K562 (cell line): Measurements from ENCODE around the gene TMEM147. TPM values are rescaled to one million over a fixed set of nuclear protein-coding genes. Genes with fewer than 3 reads are reported as not detected.

Source experiments
- ATAC-seq: fragments of 200-7000 bp; cut with Tn5 transposase; 3 replicates; pipeline ENCODE4 v1.9.1; 2020; ENCODE audit warnings: moderate library complexity
- BruUV-seq: library from RNA; stranded (reverse); fragments of 400-500 nt; replicated peaks from 2 replicates; lab custom pipeline; 2021; lab: Mats Ljungman, UMichigan
- CTCF ChIA-PET: fragments of 300-600 bp; formaldehyde crosslinking; extraction: SDS; loops from one replicate; lab custom pipeline; 2021; ENCODE audit warnings: low intra/inter-chr PET ratio; lab: Yijun Ruan, JAX
- POLR2A ChIA-PET: fragments of 300-600, 350-650 bp; sonication (Branson Sonifier 250); formaldehyde crosslinking; extraction: SDS; loops from one replicate; lab custom pipeline; 2021; ENCODE audit warnings: antibody characterized with exemption, inconsistent platforms; lab: Yijun Ruan, JAX
- DNase-seq, 4 experiments: peaks; one replicate each; pipeline versions ENCODE4 v3.0.0 to v3.0.0-alpha.2; 2011 to 2018; ENCODE audit warnings: low spot score in 3 of 4, mixed read lengths in 3 of 4; ENCODE audit errors: extremely low read depth in 1 of 4
- FAIRE-seq: peaks from 2 replicates; lab custom pipeline; 2011; peaks lifted over from hg19 to GRCh38; lab: Jason Lieb, UNC
- H2AFZ ChIP-seq: 2 replicates; pipeline ENCODE4 v1.6.0; 2011; ENCODE audit warnings: low read depth, low read length, control low read depth, inconsistent platforms
- H3K27ac ChIP-seq: fragments of 200-600 bp; 3 replicates; pipeline ENCODE4 v1.8.0; 2011; ENCODE audit warnings: low read depth, mild to moderate bottlenecking, control low read depth, inconsistent platforms, low read length, moderate library complexity, mixed read lengths; ENCODE audit errors: extremely low read depth
- H3K27me3 ChIP-seq, 2 experiments: fragments of 300-600 bp in 1 of 2; 2 replicates in 1 of 2; 3 replicates in 1 of 2; pipeline versions ENCODE4 v1.6.0 to v1.8.0; 2011; ENCODE audit warnings: inconsistent platforms in 2 of 2, low read length in 2 of 2, mild to moderate bottlenecking in 1 of 2, mixed read lengths in 1 of 2, moderate library complexity in 1 of 2; ENCODE audit not compliant: control insufficient read depth in 2 of 2, insufficient read depth in 2 of 2
- H3K36me3 ChIP-seq: fragments of 300-600 bp; 3 replicates; pipeline ENCODE4 v1.8.0; 2011; ENCODE audit warnings: mild to moderate bottlenecking, low read length, inconsistent platforms; ENCODE audit not compliant: control insufficient read depth, insufficient read depth
- H3K4me1 ChIP-seq, 2 experiments: fragments of 200-600 bp in 1 of 2; replicated peaks in 1 of 2; 2 replicates in 1 of 2; 3 replicates in 1 of 2; pipeline versions ENCODE4 v1.5.1 to v1.8.0; 2011; ENCODE audit warnings: inconsistent platforms in 2 of 2, low read length in 2 of 2, mild to moderate bottlenecking in 1 of 2, mixed read lengths in 1 of 2, moderate library complexity in 1 of 2; ENCODE audit not compliant: control insufficient read depth in 2 of 2, insufficient read depth in 2 of 2
- H3K4me2 ChIP-seq: 2 replicates; pipeline ENCODE4 v1.6.1; 2011; ENCODE audit warnings: low read length, control low read depth, inconsistent platforms, mixed read lengths; ENCODE audit not compliant: insufficient read depth
- H3K4me3 ChIP-seq: fragments of 200-600 bp; sonication (generic), shearing (Covaris generic); 2 replicates; pipeline ENCODE4 v1.5.1; 2016; ENCODE audit warnings: control low read depth, inconsistent platforms
- H3K79me2 ChIP-seq: fragments of 200-600 bp; 3 replicates; pipeline ENCODE4 v1.8.0; 2011; ENCODE audit warnings: low read length, inconsistent platforms; ENCODE audit not compliant: control insufficient read depth, insufficient read depth
- H3K9ac ChIP-seq, 2 experiments: 2 replicates each; pipeline versions ENCODE4 v1.6.0 to v1.6.1; 2011; ENCODE audit warnings: low read depth in 2 of 2, low read length in 2 of 2, control low read depth in 1 of 2, inconsistent platforms in 1 of 2, mild to moderate bottlenecking in 1 of 2, mixed read lengths in 1 of 2; ENCODE audit not compliant: insufficient read depth in 1 of 2
- H3K9me1 ChIP-seq: one replicate; pipeline ENCODE4 v1.6.0; 2011; ENCODE audit warnings: inconsistent platforms, mild to moderate bottlenecking, low read length, moderate library complexity; ENCODE audit not compliant: control insufficient read depth, insufficient read depth
- H3K9me3 ChIP-seq: replicated peaks from 2 replicates; pipeline ENCODE4 v1.5.1; 2011; ENCODE audit warnings: low read depth, low read length, inconsistent platforms; ENCODE audit not compliant: control insufficient read depth, insufficient read depth
- H4K20me1 ChIP-seq: replicated peaks from 2 replicates; pipeline ENCODE4 v1.6.1; 2011; ENCODE audit warnings: low read length, inconsistent platforms, mixed read lengths; ENCODE audit not compliant: control insufficient read depth, insufficient read depth
- COPS2 ChIP-seq: fragments of 450-650 bp; conservative IDR thresholded peaks from 2 replicates; pipeline ENCODE4 v1.6.1; 2016; ENCODE audit warnings: mild to moderate bottlenecking, moderate library complexity
- MYBL2 ChIP-seq, 2 experiments: fragments of 450-650 bp in 1 of 2; sonication (generic) in 1 of 2; formaldehyde crosslinking in 1 of 2; IDR thresholded peaks; 2 replicates each; pipeline versions ENCODE4 v1.6.1 to v1.8.1; 2017 to 2022; ENCODE audit warnings: borderline replicate concordance in 1 of 2, inconsistent platforms in 1 of 2, low read depth in 1 of 2, mild to moderate bottlenecking in 1 of 2, missing genetic modification reagents in 1 of 2, moderate library complexity in 1 of 2
- NFIC ChIP-seq: fragments of 450-650 bp; IDR thresholded peaks from 2 replicates; pipeline ENCODE4 v1.6.1; 2017; ENCODE audit warnings: mild to moderate bottlenecking, inconsistent platforms
- SMARCA5 ChIP-seq: fragments of 450-650 bp; IDR thresholded peaks from 2 replicates; pipeline ENCODE4 v1.6.1; 2016
- THRB ChIP-seq: fragments of 450-650 bp; formaldehyde crosslinking; conservative IDR thresholded peaks from 2 replicates; pipeline ENCODE4 v1.4.0; 2022; ENCODE audit warnings: mild to moderate bottlenecking, missing genetic modification characterization
- whole genome bisulfite sequencing: fragments of 100-300 bp; shearing (Covaris generic); methylation state at CpG from one replicate; pipeline ENCODE4 v1.1.6; 2016; ENCODE audit warnings: low coverage, mixed read lengths; ENCODE audit not compliant: insufficient coverage; ENCODE audit errors: missing lambda C conversion rate; 5-methylcytosine and 5-hydroxymethylcytosine counted together
- in situ Hi-C: fragments of 300-500 bp; cut with MboI; formaldehyde crosslinking; loops from 4 replicates; pipeline ENCODE4 v1.15.0; 2018; ENCODE audit warnings: inconsistent platforms, mixed read lengths
- intact Hi-C: fragments of 100-400 bp; cut with micrococcal nuclease; formaldehyde crosslinking; loops from 2 replicates; pipeline ENCODE4 v1.14.2; 2022
- polyA plus RNA-seq, 8 experiments: library from polyadenylated mRNA; depleted of rRNA in 4 of 8; stranded (reverse) in 5 of 8; unstranded in 3 of 8; fragments of >200 nt; fragmentation: Nextera tagmentation in 2 of 8; fragmentation: Illumina TruSeq in 1 of 8; extraction: Ambion mirVana in 2 of 8; extraction: Trizol in 1 of 8; gene quantifications; 2 replicates each; pipeline versions ENCODE4 v1.2.1 to v1.2.3, GENCODE V29; 2011 to 2014; ENCODE audit warnings: inconsistent platforms in 1 of 8, missing spikeins in 1 of 8
- total RNA-seq, 7 experiments: library from RNA; depleted of rRNA in 6 of 7; stranded (reverse); fragments of >200 nt in 6 of 7; fragmentation: Illumina TruSeq in 2 of 7; extraction: Trizol in 2 of 7; gene quantifications; 2 replicates each; pipeline versions ENCODE4 v1.2.1 to v1.2.3, GENCODE V29; 2011 to 2021; ENCODE audit warnings: low replicate concordance in 1 of 7
- TF ChIP-seq, protein P1 (sequence below): fragments of 450-650 bp; IDR thresholded peaks from 2 replicates; pipeline ENCODE4 v1.6.1; 2017; ENCODE audit warnings: antibody characterized with exemption, mild to moderate bottlenecking
- TF ChIP-seq, protein P2 (sequence below): IDR thresholded peaks from 2 replicates; pipeline ENCODE4 v1.6.1; 2016; ENCODE audit warnings: missing genetic modification characterization, missing compliant biosample characterization
- TF ChIP-seq, protein P3 (sequence below): fragments of 450-650 bp; formaldehyde crosslinking; IDR thresholded peaks from 2 replicates; pipeline ENCODE4 v1.4.0; 2020; ENCODE audit warnings: mild to moderate bottlenecking, moderate library complexity

TMEM147 gene
- total and polyA plus RNA-seq, 9 of the 15 experiments (the other 6 are each of a cell fraction or from before 2014, with no cell fraction given) = 73.8 to 194 (median 142) TPM

- TF ChIP-seq, protein P1, sequence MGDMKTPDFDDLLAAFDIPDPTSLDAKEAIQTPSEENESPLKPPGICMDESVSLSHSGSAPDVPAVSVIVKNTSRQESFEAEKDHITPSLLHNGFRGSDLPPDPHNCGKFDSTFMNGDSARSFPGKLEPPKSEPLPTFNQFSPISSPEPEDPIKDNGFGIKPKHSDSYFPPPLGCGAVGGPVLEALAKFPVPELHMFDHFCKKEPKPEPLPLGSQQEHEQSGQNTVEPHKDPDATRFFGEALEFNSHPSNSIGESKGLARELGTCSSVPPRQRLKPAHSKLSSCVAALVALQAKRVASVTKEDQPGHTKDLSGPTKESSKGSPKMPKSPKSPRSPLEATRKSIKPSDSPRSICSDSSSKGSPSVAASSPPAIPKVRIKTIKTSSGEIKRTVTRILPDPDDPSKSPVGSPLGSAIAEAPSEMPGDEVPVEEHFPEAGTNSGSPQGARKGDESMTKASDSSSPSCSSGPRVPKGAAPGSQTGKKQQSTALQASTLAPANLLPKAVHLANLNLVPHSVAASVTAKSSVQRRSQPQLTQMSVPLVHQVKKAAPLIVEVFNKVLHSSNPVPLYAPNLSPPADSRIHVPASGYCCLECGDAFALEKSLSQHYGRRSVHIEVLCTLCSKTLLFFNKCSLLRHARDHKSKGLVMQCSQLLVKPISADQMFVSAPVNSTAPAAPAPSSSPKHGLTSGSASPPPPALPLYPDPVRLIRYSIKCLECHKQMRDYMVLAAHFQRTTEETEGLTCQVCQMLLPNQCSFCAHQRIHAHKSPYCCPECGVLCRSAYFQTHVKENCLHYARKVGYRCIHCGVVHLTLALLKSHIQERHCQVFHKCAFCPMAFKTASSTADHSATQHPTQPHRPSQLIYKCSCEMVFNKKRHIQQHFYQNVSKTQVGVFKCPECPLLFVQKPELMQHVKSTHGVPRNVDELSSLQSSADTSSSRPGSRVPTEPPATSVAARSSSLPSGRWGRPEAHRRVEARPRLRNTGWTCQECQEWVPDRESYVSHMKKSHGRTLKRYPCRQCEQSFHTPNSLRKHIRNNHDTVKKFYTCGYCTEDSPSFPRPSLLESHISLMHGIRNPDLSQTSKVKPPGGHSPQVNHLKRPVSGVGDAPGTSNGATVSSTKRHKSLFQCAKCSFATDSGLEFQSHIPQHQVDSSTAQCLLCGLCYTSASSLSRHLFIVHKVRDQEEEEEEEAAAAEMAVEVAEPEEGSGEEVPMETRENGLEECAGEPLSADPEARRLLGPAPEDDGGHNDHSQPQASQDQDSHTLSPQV = no peak
- TF ChIP-seq NFIC (no peak), SMARCA5 (no peak)
Measured at GRCh38 chr19:35562336-35562735, 16.9 kb downstream of the TMEM147 start (continued).

DNA sequence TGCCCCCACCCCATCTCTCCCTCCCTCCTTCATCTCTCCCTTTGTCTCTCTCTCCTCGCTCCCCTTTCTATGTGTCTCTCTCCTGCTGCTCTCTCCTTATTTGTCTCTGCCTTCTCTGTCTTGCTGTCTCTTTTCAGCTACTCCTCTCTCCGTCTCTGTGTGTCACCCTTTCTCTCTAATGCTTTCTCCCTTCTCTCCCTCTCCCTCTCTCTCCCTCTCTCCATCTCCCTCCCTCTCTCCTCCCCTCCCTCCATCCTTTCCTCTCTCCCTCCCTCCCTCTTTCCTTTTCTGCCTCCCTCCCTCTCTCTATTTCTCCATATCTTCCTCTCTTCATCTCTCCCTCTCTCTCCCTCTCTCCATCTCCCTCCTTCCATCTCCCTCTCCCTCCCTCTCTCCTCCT is 17.4 kb downstream of the TMEM147 start:
- no peak for DNase-seq
- ChIA-PET POLR2A (interaction anchor here (0.9 kb wide), 1 partner anchor 11 kb away, joined by 3 read pairs; no protein-coding TSS in a partner anchor), CTCF (no interaction called here)
- peaks cover 7% of the 10 kb centered on the region; the same call in 1 of the 2 replicates for H4K20me1 ChIP-seq
- H3K36me3 ChIP-seq = no peaks in the 10 kb centered on the region
- intact Hi-C loops = no loop called here
- TF ChIP-seq THRB = 0 out of 2 replicates have a peak, but pooled peaks have one; percentile 27
- TF ChIP-seq, protein P2, sequence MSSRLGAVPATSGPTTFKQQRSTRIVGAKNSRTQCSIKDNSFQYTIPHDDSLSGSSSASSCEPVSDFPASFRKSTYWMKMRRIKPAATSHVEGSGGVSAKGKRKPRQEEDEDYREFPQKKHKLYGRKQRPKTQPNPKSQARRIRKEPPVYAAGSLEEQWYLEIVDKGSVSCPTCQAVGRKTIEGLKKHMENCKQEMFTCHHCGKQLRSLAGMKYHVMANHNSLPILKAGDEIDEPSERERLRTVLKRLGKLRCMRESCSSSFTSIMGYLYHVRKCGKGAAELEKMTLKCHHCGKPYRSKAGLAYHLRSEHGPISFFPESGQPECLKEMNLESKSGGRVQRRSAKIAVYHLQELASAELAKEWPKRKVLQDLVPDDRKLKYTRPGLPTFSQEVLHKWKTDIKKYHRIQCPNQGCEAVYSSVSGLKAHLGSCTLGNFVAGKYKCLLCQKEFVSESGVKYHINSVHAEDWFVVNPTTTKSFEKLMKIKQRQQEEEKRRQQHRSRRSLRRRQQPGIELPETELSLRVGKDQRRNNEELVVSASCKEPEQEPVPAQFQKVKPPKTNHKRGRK (tag) = 0 out of 2 replicates have a peak, but pooled peaks have one; percentile 24
- TF ChIP-seq, protein P3, sequence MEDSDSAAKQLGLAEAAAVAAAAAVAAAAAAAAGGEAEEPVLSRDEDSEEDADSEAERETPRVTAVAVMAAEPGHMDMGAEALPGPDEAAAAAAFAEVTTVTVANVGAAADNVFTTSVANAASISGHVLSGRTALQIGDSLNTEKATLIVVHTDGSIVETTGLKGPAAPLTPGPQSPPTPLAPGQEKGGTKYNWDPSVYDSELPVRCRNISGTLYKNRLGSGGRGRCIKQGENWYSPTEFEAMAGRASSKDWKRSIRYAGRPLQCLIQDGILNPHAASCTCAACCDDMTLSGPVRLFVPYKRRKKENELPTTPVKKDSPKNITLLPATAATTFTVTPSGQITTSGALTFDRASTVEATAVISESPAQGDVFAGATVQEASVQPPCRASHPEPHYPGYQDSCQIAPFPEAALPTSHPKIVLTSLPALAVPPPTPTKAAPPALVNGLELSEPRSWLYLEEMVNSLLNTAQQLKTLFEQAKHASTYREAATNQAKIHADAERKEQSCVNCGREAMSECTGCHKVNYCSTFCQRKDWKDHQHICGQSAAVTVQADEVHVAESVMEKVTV (CRISPR knock-in tag) = no peak
- TF ChIP-seq COPS2 = no peak
- no peak for TF ChIP-seq MYBL2 (IDR thresholded peaks at IDR 0.05; ENCODE audit: low read depth)
- no peak for TF ChIP-seq MYBL2 (CRISPR knock-in tag; IDR thresholded peaks at IDR 0.05; ENCODE audit: borderline replicate concordance)
- no TSS peak for BruUV-seq
- H3K4me3 ChIP-seq = no peak overlapping the region
- H2AFZ ChIP-seq = no peak overlapping the region
- WGBS = 0% methylated on average over 1 of the region's 2 CpGs
- no peak overlapping the region; a peak in 1 of 4 replicates for H3K9ac ChIP-seq
- peaks cover 0 to 26% of the 10 kb centered on the region in 2 experiments; a peak in 2 of 5 replicates for H3K4me1 ChIP-seq
- no peaks in the 10 kb centered on the region for H3K79me2 ChIP-seq
- peaks cover 3% of the 10 kb centered on the region for H3K9me1 ChIP-seq
- peaks cover 28 to 61% of the 10 kb centered on the region in 2 experiments; a peak in 4 of 5 replicates for H3K27me3 ChIP-seq
- H3K9me3 ChIP-seq = no peaks in the 10 kb centered on the region
- no peak for ATAC-seq
- FAIRE-seq = no peak
- in situ Hi-C loops = no loop called here
- H3K4me2 ChIP-seq = no peak overlapping the region
- H3K27ac ChIP-seq = no peak overlapping the region
